ENCODE data around the gene MLH3. TPM values are rescaled to one million over a fixed set of nuclear protein-coding genes. Genes with fewer than 3 reads are reported as not detected.

MLH3 gene
- total RNA-seq, 1 donor from 2014 or later = 41.5 TPM

DNA sequence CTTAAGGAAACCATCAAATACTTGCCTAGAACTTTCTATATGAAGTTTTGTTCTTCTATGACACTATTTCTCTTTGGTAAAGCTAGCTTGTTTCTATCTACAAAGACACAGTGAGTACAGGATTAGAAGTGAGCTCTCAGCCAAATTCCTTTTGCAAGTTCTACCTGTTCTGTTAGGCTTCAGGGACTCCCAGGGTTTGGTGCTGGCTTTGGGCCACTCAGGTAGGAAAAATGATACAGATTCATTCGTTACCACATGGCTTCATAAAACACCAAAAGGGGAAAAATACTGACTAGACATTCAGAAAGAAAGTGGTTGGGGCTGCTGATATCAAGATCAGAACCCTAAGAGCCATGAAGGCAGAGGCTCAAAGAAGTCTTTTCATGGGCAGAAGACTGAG, 32.0 kb upstream of the MLH3 start:
- Mint-ChIP-seq H3K27ac (no peak overlapping the region), H3K4me1 (no peaks in the 10 kb centered on the region), H3K4me3 (no peak overlapping the region), H3K9me3 (no peaks in the 10 kb centered on the region), H3K36me3 (peaks cover 22% of the 10 kb centered on the region), H3K27me3 (ENCODE audit: insufficient read depth, low read depth) (peaks cover 2% of the 10 kb centered on the region)
- H4K20me1 ChIP-seq (ENCODE audit: low read depth) = no peaks in the 10 kb centered on the region
- no peak overlapping the region for H2AFZ ChIP-seq (replicated peaks)
- no peaks in the 10 kb centered on the region for H3K36me3 ChIP-seq
- H3K9me3 ChIP-seq (ENCODE audit: low read depth) = no peaks in the 10 kb centered on the region
- H3K4me2 ChIP-seq = no peak overlapping the region
- H3K4me3 ChIP-seq = no peak overlapping the region
- no peaks in the 10 kb centered on the region for H3K4me1 ChIP-seq
- H3K9ac ChIP-seq = no peak overlapping the region
- H3K27ac ChIP-seq = no peak overlapping the region
- H3K79me2 ChIP-seq (ENCODE audit: low read depth) = no peaks in the 10 kb centered on the region
- no peak for DNase-seq (ENCODE audit: low spot score)
- TF ChIP-seq, protein P1, sequence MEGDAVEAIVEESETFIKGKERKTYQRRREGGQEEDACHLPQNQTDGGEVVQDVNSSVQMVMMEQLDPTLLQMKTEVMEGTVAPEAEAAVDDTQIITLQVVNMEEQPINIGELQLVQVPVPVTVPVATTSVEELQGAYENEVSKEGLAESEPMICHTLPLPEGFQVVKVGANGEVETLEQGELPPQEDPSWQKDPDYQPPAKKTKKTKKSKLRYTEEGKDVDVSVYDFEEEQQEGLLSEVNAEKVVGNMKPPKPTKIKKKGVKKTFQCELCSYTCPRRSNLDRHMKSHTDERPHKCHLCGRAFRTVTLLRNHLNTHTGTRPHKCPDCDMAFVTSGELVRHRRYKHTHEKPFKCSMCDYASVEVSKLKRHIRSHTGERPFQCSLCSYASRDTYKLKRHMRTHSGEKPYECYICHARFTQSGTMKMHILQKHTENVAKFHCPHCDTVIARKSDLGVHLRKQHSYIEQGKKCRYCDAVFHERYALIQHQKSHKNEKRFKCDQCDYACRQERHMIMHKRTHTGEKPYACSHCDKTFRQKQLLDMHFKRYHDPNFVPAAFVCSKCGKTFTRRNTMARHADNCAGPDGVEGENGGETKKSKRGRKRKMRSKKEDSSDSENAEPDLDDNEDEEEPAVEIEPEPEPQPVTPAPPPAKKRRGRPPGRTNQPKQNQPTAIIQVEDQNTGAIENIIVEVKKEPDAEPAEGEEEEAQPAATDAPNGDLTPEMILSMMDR (IDR thresholded peaks at IDR 0.05) = no peak
- TF ChIP-seq EZH2 (IDR thresholded peaks at IDR 0.05) = no peak
- no peak for TF ChIP-seq EZH2phosphoT487 (IDR thresholded peaks at IDR 0.05)
- no peaks in the 10 kb centered on the region for H3K27me3 ChIP-seq
- no peaks in the 10 kb centered on the region for H3F3A ChIP-seq (ENCODE audit: low read depth)

DNA sequence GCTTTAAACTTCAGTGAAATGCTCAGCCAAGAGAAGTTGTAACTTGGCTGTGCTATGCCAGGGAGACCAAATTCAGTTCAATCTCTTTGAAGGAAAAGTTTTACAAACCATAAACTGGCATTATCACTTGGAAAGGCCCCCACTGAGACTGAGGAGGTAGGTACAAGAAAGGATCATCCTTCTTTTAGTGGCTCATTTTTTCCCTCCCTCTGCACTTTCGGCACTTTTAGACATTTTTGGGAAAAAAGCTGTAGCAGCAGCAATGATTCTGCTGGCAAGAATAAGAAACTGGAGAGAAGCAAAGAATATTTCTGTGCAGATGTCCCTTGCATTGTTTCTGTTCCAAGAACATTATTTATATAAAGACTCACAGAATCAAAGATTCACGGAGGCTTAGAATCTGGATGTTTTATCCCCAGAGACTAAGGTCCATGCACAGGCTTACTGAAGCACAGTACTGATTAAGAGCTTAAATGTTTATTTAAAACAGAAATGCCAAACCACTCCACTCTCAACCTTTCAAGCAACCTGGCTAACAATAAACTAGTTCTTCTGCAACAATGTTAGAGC, 30.5 kb upstream of the MLH3 start:
- Histone ChIP-seq H3K36me3 (no peaks in the 10 kb centered on the region), H3K79me2 (ENCODE audit: low read depth) (no peaks in the 10 kb centered on the region), H3K27ac (no peak overlapping the region), H2AFZ (replicated peaks) (no peak overlapping the region), H3K27me3 (no peaks in the 10 kb centered on the region), H3F3A (ENCODE audit: low read depth) (no peaks in the 10 kb centered on the region), H4K20me1 (ENCODE audit: low read depth) (no peaks in the 10 kb centered on the region), H3K9ac (no peak overlapping the region), H3K9me3 (ENCODE audit: low read depth) (no peaks in the 10 kb centered on the region), H3K4me2 (no peak overlapping the region), H3K4me1 (no peaks in the 10 kb centered on the region), H3K4me3 (no peak overlapping the region)
- Mint-ChIP-seq H3K4me1 (no peaks in the 10 kb centered on the region), H3K27me3 (ENCODE audit: insufficient read depth, low read depth) (peaks cover 2% of the 10 kb centered on the region), H3K9me3 (no peaks in the 10 kb centered on the region), H3K27ac (no peak overlapping the region), H3K4me3 (no peak overlapping the region), H3K36me3 (peaks cover 13% of the 10 kb centered on the region)
- TF ChIP-seq EZH2 (IDR thresholded peaks at IDR 0.05) (no peak), EZH2phosphoT487 (IDR thresholded peaks at IDR 0.05) (no peak)
- TF ChIP-seq, protein P1 (IDR thresholded peaks at IDR 0.05) = no peak
- no peak for DNase-seq (ENCODE audit: low spot score)

DNA sequence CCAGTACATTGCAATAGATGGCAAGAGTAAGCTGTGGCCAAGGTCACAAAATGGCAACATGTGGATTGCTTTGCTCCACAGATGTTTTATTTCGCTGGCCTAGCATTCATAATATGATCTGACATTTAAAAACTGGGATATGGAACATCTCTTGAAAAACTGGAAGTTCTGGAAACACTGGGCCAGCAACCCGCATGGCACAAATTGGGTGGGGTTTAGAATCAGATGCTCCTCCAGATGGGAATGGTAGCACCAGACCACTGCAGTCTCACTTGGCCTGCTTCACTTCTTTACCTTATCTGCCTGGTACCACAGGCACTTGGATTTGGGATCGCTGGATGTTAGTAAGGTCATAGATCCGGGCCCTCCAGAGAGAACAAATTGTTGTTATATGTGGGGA, 28.3 kb upstream of the MLH3 start:
- H3K27ac Mint-ChIP-seq = no peak overlapping the region
- H3F3A ChIP-seq (ENCODE audit: low read depth) = no peaks in the 10 kb centered on the region
- no peak for DNase-seq (ENCODE audit: low spot score)

More for the DNA sequence above, 28.3 kb upstream of the MLH3 start:
- Histone ChIP-seq H3K9me3 (ENCODE audit: low read depth) (no peaks in the 10 kb centered on the region), H4K20me1 (ENCODE audit: low read depth) (no peaks in the 10 kb centered on the region), H3K36me3 (no peaks in the 10 kb centered on the region), H3K9ac (no peak overlapping the region), H3K4me2 (no peak overlapping the region), H3K27me3 (no peaks in the 10 kb centered on the region), H3K4me1 (no peaks in the 10 kb centered on the region), H3K27ac (no peak overlapping the region), H3K79me2 (ENCODE audit: low read depth) (no peaks in the 10 kb centered on the region), H3K4me3 (no peak overlapping the region), H2AFZ (replicated peaks) (no peak overlapping the region)
- H3K9me3 Mint-ChIP-seq = no peaks in the 10 kb centered on the region
- no peak overlapping the region for H3K4me3 Mint-ChIP-seq
- H3K36me3 Mint-ChIP-seq = peaks cover 7% of the 10 kb centered on the region
- peaks cover 2% of the 10 kb centered on the region for H3K27me3 Mint-ChIP-seq (ENCODE audit: insufficient read depth, low read depth)
- no peaks in the 10 kb centered on the region for H3K4me1 Mint-ChIP-seq
- TF ChIP-seq, protein P1 (IDR thresholded peaks at IDR 0.05) = no peak

All from neural progenitor cell (in vitro differentiated cells).